ENCODE results near the gene NDST1.

The NDST1 gene

GRCh38 chr5:150549735-150550134 lies 41.8 kb downstream of the NDST1 start:
- FAIRE-seq: no peak

- FAIRE-seq: no peak
These were observed 42.4 kb downstream of the NDST1 start for GRCh38 chr5:150550286-150550685.

GRCh38 chr5:150551066-150551465 lies 43.1 kb downstream of the NDST1 start:
- no peak for FAIRE-seq

- FAIRE-seq: no peak
These were observed 45.5 kb downstream of the NDST1 start for GRCh38 chr5:150553402-150553801.

- FAIRE-seq: no peak
These were observed 46.0 kb downstream of the NDST1 start for GRCh38 chr5:150553911-150554310.

- FAIRE-seq: no peak
These were observed 46.9 kb downstream of the NDST1 start for GRCh38 chr5:150554857-150555256.

GRCh38 chr5:150556106-150556505 lies 48.2 kb downstream of the NDST1 start:
- no peak for FAIRE-seq

GRCh38 chr5:150556859-150557508 lies 49.1 kb downstream of the NDST1 start:
- no peak for FAIRE-seq

GRCh38 chr5:150557509-150557872 lies 49.6 kb downstream of the NDST1 start:
- no peak for FAIRE-seq

- FAIRE-seq: no peak
These were observed 50.2 kb downstream of the NDST1 start for GRCh38 chr5:150558088-150558621.

GRCh38 chr5:150559088-150559487 lies 51.2 kb downstream of the NDST1 start:
- no peak for FAIRE-seq

GRCh38 chr5:150559701-150560100 lies 51.8 kb downstream of the NDST1 start:
- FAIRE-seq: peak; percentile 30

GRCh38 chr5:150560401-150561191 lies 52.7 kb downstream of the NDST1 start:
- FAIRE-seq: peak; percentile 95

GRCh38 chr5:150561192-150561512 lies 53.2 kb downstream of the NDST1 start:
- FAIRE-seq: no peak

- FAIRE-seq: no peak
These were observed 53.8 kb downstream of the NDST1 start for GRCh38 chr5:150561571-150562275.

GRCh38 chr5:150562832-150563231 lies 54.9 kb downstream of the NDST1 start:
- peak; percentile 92 for FAIRE-seq

GRCh38 chr5:150565868-150566267 lies 57.9 kb downstream of the NDST1 start:
- FAIRE-seq: no peak

- FAIRE-seq: no peak
These were observed 59.2 kb downstream of the NDST1 start for GRCh38 chr5:150567031-150567717.

GRCh38 chr5:150568663-150569062 lies 60.7 kb downstream of the NDST1 start:
- FAIRE-seq: no peak

- FAIRE-seq: no peak
These were observed 62.4 kb downstream of the NDST1 start for GRCh38 chr5:150570333-150570732.

- FAIRE-seq: no peak
These were observed 63.9 kb downstream of the NDST1 start for GRCh38 chr5:150571836-150572235.

- FAIRE-seq: no peak
These were observed 65.3 kb downstream of the NDST1 start for GRCh38 chr5:150573216-150573615.
